H9 (cell line): ENCODE data around the gene LYRM2. TPM values are rescaled to one million over a fixed set of nuclear protein-coding genes. Genes with fewer than 3 reads are reported as not detected.

ENCODE experiments used
- DNase-seq: peaks from one replicate; pipeline ENCODE4 v3.0.0-alpha.2; 2017
- H2AFZ ChIP-seq: one replicate; pipeline ENCODE4 v1.6.1; 2013; ENCODE audit warnings: mild to moderate bottlenecking, low read length, control low read depth, moderate library complexity
- H2AK5ac ChIP-seq: 2 replicates; pipeline ENCODE4 v1.6.1; 2013; ENCODE audit warnings: low read length, control low read depth, mixed read lengths; ENCODE audit not compliant: insufficient read length
- H2BK120ac ChIP-seq: one replicate; pipeline ENCODE4 v1.6.1; 2013; ENCODE audit warnings: low read depth, mild to moderate bottlenecking, low read length, control low read depth, inconsistent platforms; ENCODE audit not compliant: poor library complexity, severe bottlenecking
- H2BK12ac ChIP-seq: 2 replicates; pipeline ENCODE4 v1.6.1; 2013; ENCODE audit warnings: low read length, control low read depth, mixed read lengths, low read depth; ENCODE audit not compliant: insufficient read length
- H2BK15ac ChIP-seq: 2 replicates; pipeline ENCODE4 v1.6.1; 2013; ENCODE audit warnings: low read depth, low read length, control low read depth
- H2BK20ac ChIP-seq: one replicate; pipeline ENCODE4 v1.6.1; 2013; ENCODE audit warnings: low read depth, mild to moderate bottlenecking, low read length, control low read depth, inconsistent platforms; ENCODE audit not compliant: poor library complexity, severe bottlenecking
- H2BK5ac ChIP-seq: 2 replicates; pipeline ENCODE4 v1.6.1; 2013; ENCODE audit warnings: low read length, control low read depth, mixed read lengths; ENCODE audit not compliant: insufficient read length
- H3K14ac ChIP-seq: 2 replicates; pipeline ENCODE4 v1.6.1; 2013; ENCODE audit warnings: low read length, control low read depth; ENCODE audit not compliant: insufficient read depth
- H3K18ac ChIP-seq: 2 replicates; pipeline ENCODE4 v1.6.1; 2013; ENCODE audit warnings: low read depth, mild to moderate bottlenecking, mixed read lengths, low read length, control low read depth; ENCODE audit not compliant: insufficient read length
- H3K23ac ChIP-seq: 2 replicates; pipeline ENCODE4 v1.6.1; 2013; ENCODE audit warnings: low read length, control low read depth, mixed read lengths, low read depth; ENCODE audit not compliant: insufficient read length
- H3K23me2 ChIP-seq: 2 replicates; pipeline ENCODE4 v1.6.1; 2013; ENCODE audit warnings: low read depth, mild to moderate bottlenecking, mixed read lengths, low read length, control low read depth; ENCODE audit not compliant: insufficient read length, poor library complexity, severe bottlenecking
- H3K27ac ChIP-seq: 2 replicates; pipeline ENCODE4 v1.5.1; 2013; ENCODE audit warnings: low read length, control low read depth, mixed read lengths, low read depth; ENCODE audit not compliant: insufficient read length
- H3K27me3 ChIP-seq: 2 replicates; pipeline ENCODE4 v1.6.1; 2013; ENCODE audit warnings: low read length, control low read depth, inconsistent platforms; ENCODE audit not compliant: insufficient read depth
- H3K4ac ChIP-seq: 2 replicates; pipeline ENCODE4 v1.6.1; 2013; ENCODE audit warnings: low read depth, mild to moderate bottlenecking, control low read depth, inconsistent platforms, low read length, moderate library complexity
- H3K4me1 ChIP-seq: 2 replicates; pipeline ENCODE4 v1.6.1; 2013; ENCODE audit warnings: low read length, control low read depth, inconsistent platforms; ENCODE audit not compliant: insufficient read depth
- H3K4me2 ChIP-seq: 2 replicates; pipeline ENCODE4 v1.6.1; 2013; ENCODE audit warnings: low read length, control low read depth, mixed read lengths; ENCODE audit not compliant: insufficient read length, insufficient read depth
- H3K56ac ChIP-seq: 2 replicates; pipeline ENCODE4 v1.6.1; 2013; ENCODE audit warnings: low read depth, mild to moderate bottlenecking, mixed read lengths, low read length, control low read depth; ENCODE audit not compliant: insufficient read length
- H3K79me1 ChIP-seq: 2 replicates; pipeline ENCODE4 v1.6.1; 2013; ENCODE audit warnings: low read depth, mild to moderate bottlenecking, moderate library complexity, low read length, control low read depth, inconsistent platforms; ENCODE audit not compliant: insufficient read depth, poor library complexity, severe bottlenecking
- H3K79me2 ChIP-seq: 2 replicates; pipeline ENCODE4 v1.6.1; 2013; ENCODE audit warnings: low read length, control low read depth, inconsistent platforms; ENCODE audit not compliant: insufficient read depth
- H3K9ac ChIP-seq: 2 replicates; pipeline ENCODE4 v1.6.1; 2013; ENCODE audit warnings: low read length, control low read depth, mixed read lengths; ENCODE audit not compliant: insufficient read length; ENCODE audit errors: extremely low read depth
- H3K9me3 ChIP-seq: one replicate; pipeline ENCODE4 v1.6.1; 2013; ENCODE audit warnings: low read depth, low read length, inconsistent platforms; ENCODE audit not compliant: control insufficient read depth
- H3T11ph ChIP-seq: one replicate; pipeline ENCODE4 v1.6.1; 2013; ENCODE audit warnings: mild to moderate bottlenecking, low read length, control low read depth, inconsistent platforms
- H4K20me1 ChIP-seq: one replicate; pipeline ENCODE4 v1.6.1; 2013; ENCODE audit not compliant: control insufficient read depth, insufficient read length, insufficient read depth
- H4K5ac ChIP-seq: 2 replicates; pipeline ENCODE4 v1.6.1; 2013; ENCODE audit warnings: low read depth, mild to moderate bottlenecking, mixed read lengths, low read length, control low read depth; ENCODE audit not compliant: insufficient read length
- H4K8ac ChIP-seq: replicated peaks from 2 replicates; pipeline ENCODE4 v1.6.1; 2013; ENCODE audit warnings: low read length, control low read depth, mixed read lengths, low read depth; ENCODE audit not compliant: insufficient read length
- H4K91ac ChIP-seq: 2 replicates; pipeline ENCODE4 v1.6.1; 2013; ENCODE audit warnings: low read depth, mild to moderate bottlenecking, moderate library complexity, mixed read lengths, low read length, control low read depth; ENCODE audit not compliant: insufficient read length
- H3K27ac Mint-ChIP-seq, 3 experiments: 2 replicates in 2 of 3; 3 replicates in 1 of 3; pipeline ENCODE4 v1.8.0; 2020 to 2021; ENCODE audit warnings: mixed read lengths in 3 of 3, mild to moderate bottlenecking in 1 of 3, moderate library complexity in 1 of 3
- H3K27me3 Mint-ChIP-seq: 2 replicates; pipeline ENCODE4 v1.8.0; 2021; ENCODE audit warnings: low read depth, mild to moderate bottlenecking, moderate library complexity, mixed read lengths
- H3K36me3 Mint-ChIP-seq, 3 experiments: 2 replicates in 2 of 3; 3 replicates in 1 of 3; pipeline ENCODE4 v1.8.0; 2020 to 2021; ENCODE audit warnings: low read depth in 3 of 3, mixed read lengths in 3 of 3; ENCODE audit not compliant: insufficient read depth in 1 of 3
- H3K4me1 Mint-ChIP-seq, 2 experiments: 2 replicates each; pipeline ENCODE4 v1.8.0; 2020; ENCODE audit warnings: mixed read lengths in 2 of 2
- H3K4me3 Mint-ChIP-seq, 2 experiments: 2 replicates in 1 of 2; 3 replicates in 1 of 2; pipeline ENCODE4 v1.8.0; 2020 to 2021; ENCODE audit warnings: mild to moderate bottlenecking in 2 of 2, mixed read lengths in 2 of 2, moderate library complexity in 1 of 2
- H3K9me3 Mint-ChIP-seq, 2 experiments: 2 replicates in 1 of 2; 3 replicates in 1 of 2; pipeline ENCODE4 v1.8.0; 2020; ENCODE audit warnings: mild to moderate bottlenecking in 2 of 2, mixed read lengths in 2 of 2, moderate library complexity in 1 of 2
- CTCF ChIP-seq: fragments of 200-600 bp; sonication (generic); conservative IDR thresholded peaks from 3 replicates; pipeline ENCODE4 v1.8.0; 2021; ENCODE audit warnings: antibody characterized with exemption, mild to moderate bottlenecking
- WGBS: extraction: QIAGEN DNeasy Blood & Tissue Kit; methylation state at CpG from one replicate; pipeline ENCODE4 v1.1.7; 2013; ENCODE audit warnings: missing lambda C conversion rate, low lambda C conversion rate, mixed read lengths; ENCODE audit not compliant: insufficient read length; ENCODE audit errors: extremely low coverage; 5-methylcytosine and 5-hydroxymethylcytosine counted together
- long read RNA-seq: library from polyadenylated mRNA; unstranded; transcript quantifications from one replicate; pipeline ENCODE4 v2.0.0, GENCODE V29; 2020
- total RNA-seq: library from RNA; stranded (reverse); gene quantifications from 2 replicates; pipeline ENCODE4 v1.2.1, GENCODE V29; 2021

LYRM2 gene
- total RNA-seq = 29.3 and 29.8 TPM in 2 replicates
- long read RNA-seq, full-length matches to known transcripts = 40 of 50 reads
- long read RNA-seq, partial matches to known transcripts = 1 of 50 reads
- long read RNA-seq, other reads (novel, unspliced or antisense) = 9 of 50 reads

GRCh38 chr6:89638320-89639195, at the start of gene LYRM2:
Gene LYRM2 (minus strand): TSS chr6:89638747. CDS start chr6:89638716, 31 bp downstream.
- Histone ChIP-seq H2BK20ac (no peak within 1 kb of the TSS), H2AK5ac (no peak within 1 kb of the TSS), H4K91ac (no peak within 1 kb of the TSS), H3K79me2 (no peaks in the 10 kb centered on the region), H3K4me2 (peak within 1 kb of the TSS; percentile 82), H4K5ac (no peak within 1 kb of the TSS), H3K14ac (peak within 1 kb of the TSS; percentile 76; the same call in 1 of the 2 replicates), H3K56ac (no peak within 1 kb of the TSS), H3T11ph (no peak within 1 kb of the TSS), H2BK15ac (no peak within 1 kb of the TSS), H4K8ac (no peak within 1 kb of the TSS), H4K20me1 (no peaks in the 10 kb centered on the region), H3K23me2 (no peaks in the 10 kb centered on the region), H3K27ac (peak within 1 kb of the TSS; percentile 40), H3K9ac (peak within 1 kb of the TSS; percentile 64), H2BK5ac (no peak within 1 kb of the TSS), H3K4me1 (no peaks in the 10 kb centered on the region), H3K23ac (no peak within 1 kb of the TSS), H3K27me3 (no peaks in the 10 kb centered on the region), H3K4ac (no peak within 1 kb of the TSS), H2AFZ (no peak within 1 kb of the TSS), H2BK120ac (no peak within 1 kb of the TSS), H2BK12ac (no peak within 1 kb of the TSS), H3K79me1 (no peaks in the 10 kb centered on the region), H3K9me3 (no peaks in the 10 kb centered on the region), H3K18ac (peak within 1 kb of the TSS; percentile 73)
- Mint-ChIP-seq H3K27me3 (no peaks in the 10 kb centered on the region), H3K4me1 (peaks cover 14% of the 10 kb centered on the region in 2 experiments), H3K9me3 (no peaks in the 10 kb centered on the region; a peak in 1 of 5 replicates), H3K36me3 (peaks cover 20 to 49% (median 36%) of the 10 kb centered on the region in 3 experiments), H3K4me3 (peak within 1 kb of the TSS; percentile 79 to 93), H3K27ac (peak within 1 kb of the TSS; percentile 81 to 99 (median 87))
- no CpG with 5 or more reads among the region's 58 CpGs for WGBS
- TF ChIP-seq CTCF = no peak
- DNase-seq = peak; percentile 94
